Lung microvascular endothelial cell (primary cell): Measurements from ENCODE around the gene TSPAN13. TPM values are rescaled to one million over a fixed set of nuclear protein-coding genes. Genes with fewer than 3 reads are reported as not detected.
"Not testable (repeated sequence)": the region's sequence is repeated elsewhere in the genome, so short reads cannot be mapped to it uniquely, and the experiment has no call there.

Experiments
- DNase-seq, 2 donors: peaks; one replicate each; pipeline versions ENCODE4 v3.0.0 to v3.0.0-alpha.2; 2010; ENCODE audit warnings: low read depth in 2 of 2
- total RNA-seq: library from RNA; depleted of rRNA; stranded (reverse); fragments of >200 nt; gene quantifications from 2 replicates; pipeline ENCODE4 v1.2.1, GENCODE V29; 2014

Gene TSPAN13
- total RNA-seq, 1 donor from 2014 or later: 74.6 TPM

- DNase-seq: no peak
Observed at GRCh38 chr7:16740996-16741395, 12.6 kb upstream of the TSPAN13 start.

GRCh38 chr7:16741676-16742075 is 11.9 kb upstream of the TSPAN13 start:
- no peak for DNase-seq

- DNase-seq: no peak
Observed at GRCh38 chr7:16742547-16742946, 11.0 kb upstream of the TSPAN13 start.

- DNase-seq: peak; percentile 73 to 76
Observed at GRCh38 chr7:16743236-16743635, 10.3 kb upstream of the TSPAN13 start.

GRCh38 chr7:16744518-16745250 is 8.9 kb upstream of the TSPAN13 start:
- no peak for DNase-seq

GRCh38 chr7:16745645-16746044 is 7.9 kb upstream of the TSPAN13 start:
- DNase-seq: no peak

- DNase-seq: no peak
Observed at GRCh38 chr7:16747102-16747501, 6.5 kb upstream of the TSPAN13 start.

GRCh38 chr7:16753932-16754855 is 639 bp downstream of the TSPAN13 start:
- DNase-seq: peak; percentile 20 to 50

GRCh38 chr7:16754856-16755317 is 1.3 kb downstream of the TSPAN13 start:
- DNase-seq: peak in 1 of 2 donors; percentile 31

- DNase-seq: no peak
Observed at GRCh38 chr7:16755397-16755796, 1.8 kb downstream of the TSPAN13 start.

GRCh38 chr7:16758036-16758435 is 4.5 kb downstream of the TSPAN13 start:
- DNase-seq: no peak

GRCh38 chr7:16758631-16759611 is 5.4 kb downstream of the TSPAN13 start:
- peak in 1 of 2 donors; percentile 10 for DNase-seq

- DNase-seq: no peak
Observed at GRCh38 chr7:16759840-16760239, 6.3 kb downstream of the TSPAN13 start.

- DNase-seq: no peak
Observed at GRCh38 chr7:16762177-16762576, 8.6 kb downstream of the TSPAN13 start.

GRCh38 chr7:16764942-16765341 is 11.4 kb downstream of the TSPAN13 start:
- DNase-seq: no peak

GRCh38 chr7:16765436-16765859 is 11.9 kb downstream of the TSPAN13 start:
- DNase-seq: peak; percentile 38 to 47

GRCh38 chr7:16769994-16770393 is 16.4 kb downstream of the TSPAN13 start:
- not testable (repeated sequence) for DNase-seq

- no peak for DNase-seq
Observed at GRCh38 chr7:16770657-16771329, 17.2 kb downstream of the TSPAN13 start.

- no peak for DNase-seq
Observed at GRCh38 chr7:16773326-16773725, 19.8 kb downstream of the TSPAN13 start.

GRCh38 chr7:16773884-16774283 is 20.3 kb downstream of the TSPAN13 start:
- DNase-seq: no peak

- no peak for DNase-seq
Observed at GRCh38 chr7:16774294-16774693, 20.7 kb downstream of the TSPAN13 start.
